HepG2 (cell line): ENCODE results near the gene GPBP1. TPM values are rescaled to one million over a fixed set of nuclear protein-coding genes. Genes with fewer than 3 reads are reported as not detected.

Experiments used
- ATF6 ChIP-seq: sonication (generic); formaldehyde crosslinking; conservative IDR thresholded peaks from 2 replicates; pipeline ENCODE4 v1.4.0; 2020; ENCODE audit warnings: missing genetic modification reagents
- BRCA1 ChIP-seq: sonication (generic); formaldehyde crosslinking; IDR thresholded peaks from 2 replicates; pipeline ENCODE4 v1.4.0; 2020; ENCODE audit warnings: missing genetic modification reagents
- CCAR2 ChIP-seq: fragments of 200-400 bp; formaldehyde crosslinking; optimal IDR thresholded peaks from 2 replicates; pipeline ENCODE3; 2018; ENCODE audit warnings: low read depth, mild to moderate bottlenecking, low read length, moderate library complexity
- CREBL2 ChIP-seq: sonication (generic); formaldehyde crosslinking; IDR thresholded peaks from 2 replicates; pipeline ENCODE4 v1.8.1; 2023; ENCODE audit warnings: missing genetic modification reagents, mild to moderate bottlenecking, borderline replicate concordance
- DNMT1 ChIP-seq: sonication (generic); formaldehyde crosslinking; IDR thresholded peaks from 2 replicates; pipeline ENCODE4 v1.5.1; 2020; ENCODE audit warnings: mild to moderate bottlenecking, missing genetic modification reagents
- GFI1 ChIP-seq: sonication (generic); formaldehyde crosslinking; IDR thresholded peaks from 2 replicates; pipeline ENCODE4 v1.5.0; 2020; ENCODE audit warnings: missing genetic modification reagents, mild to moderate bottlenecking, borderline replicate concordance
- GLI4 ChIP-seq: sonication (generic); formaldehyde crosslinking; IDR thresholded peaks from 2 replicates; pipeline ENCODE4 v1.5.1; 2020; ENCODE audit warnings: missing genetic modification reagents, mild to moderate bottlenecking, moderate library complexity, borderline replicate concordance
- LRRFIP1 ChIP-seq: sonication (generic); formaldehyde crosslinking; conservative IDR thresholded peaks from 2 replicates; pipeline ENCODE4 v1.4.0; 2020; ENCODE audit warnings: missing genetic modification reagents
- NAIF1 ChIP-seq: sonication (generic); formaldehyde crosslinking; IDR thresholded peaks from 2 replicates; pipeline ENCODE4 v1.5.0; 2020; ENCODE audit warnings: mild to moderate bottlenecking, missing genetic modification reagents, borderline replicate concordance
- NFE2L2 ChIP-seq: fragments of 150-350 bp; IDR thresholded peaks from 2 replicates; pipeline ENCODE4 v1.6.1; 2014; ENCODE audit warnings: low read length
- RAD21 ChIP-seq: fragments of 450-650 bp; formaldehyde crosslinking; IDR thresholded peaks from 2 replicates; pipeline ENCODE4 v1.5.0; 2020; ENCODE audit warnings: mild to moderate bottlenecking
- SRSF4 ChIP-seq: fragments of 200-400 bp; formaldehyde crosslinking; IDR thresholded peaks from one replicate; pipeline ENCODE4 v1.6.1; 2018; ENCODE audit warnings: mild to moderate bottlenecking, low read depth, low read length, moderate library complexity; ENCODE audit not compliant: poor library complexity, severe bottlenecking
- THRA ChIP-seq: sonication (generic); formaldehyde crosslinking; IDR thresholded peaks from 2 replicates; pipeline ENCODE4 v1.4.0; 2020; ENCODE audit warnings: missing genetic modification reagents, borderline replicate concordance
- ZKSCAN8 ChIP-seq: IDR thresholded peaks from 2 replicates; pipeline ENCODE4 v1.6.1; 2016; ENCODE audit warnings: borderline replicate concordance, missing genetic modification reagents, missing compliant biosample characterization
- ZNF234 ChIP-seq: sonication (generic); formaldehyde crosslinking; conservative IDR thresholded peaks from 2 replicates; pipeline ENCODE4 v1.5.1; 2020; ENCODE audit warnings: mild to moderate bottlenecking, missing genetic modification reagents
- ZNF281 ChIP-seq: sonication (generic); formaldehyde crosslinking; IDR thresholded peaks from 2 replicates; pipeline ENCODE4 v1.4.0; 2020; ENCODE audit warnings: missing genetic modification reagents, borderline replicate concordance
- ZNF597 ChIP-seq: sonication (generic); formaldehyde crosslinking; IDR thresholded peaks from 2 replicates; pipeline ENCODE4 v1.5.0; 2020; ENCODE audit warnings: missing genetic modification reagents
- ZNF841 ChIP-seq: sonication (generic); formaldehyde crosslinking; IDR thresholded peaks from 2 replicates; pipeline ENCODE4 v1.8.1; 2023; ENCODE audit warnings: missing genetic modification reagents, borderline replicate concordance
- ZSCAN29 ChIP-seq: sonication (generic); formaldehyde crosslinking; conservative IDR thresholded peaks from 2 replicates; pipeline ENCODE4 v1.4.0; 2020; ENCODE audit warnings: mild to moderate bottlenecking, missing genetic modification reagents
- polyA plus RNA-seq, 8 experiments: library from polyadenylated mRNA; depleted of rRNA in 3 of 8; stranded (reverse) in 7 of 8; unstranded in 1 of 8; fragments of >200 nt; fragmentation: Illumina TruSeq in 4 of 8; extraction: Trizol in 4 of 8; gene quantifications; 2 replicates each; pipeline versions ENCODE4 v1.2.1 to v1.2.3, GENCODE V29; 2011 to 2016; ENCODE audit warnings: low read depth in 4 of 8, missing spikeins in 1 of 8, mixed read lengths in 1 of 8; ENCODE audit not compliant: insufficient read depth in 1 of 8
- total RNA-seq, 5 experiments: library from RNA; depleted of rRNA; stranded (reverse); fragments of >200 nt; fragmentation: Illumina TruSeq; extraction: Trizol; gene quantifications; 2 replicates each; pipeline ENCODE4 v1.2.3, GENCODE V29; 2016; ENCODE audit warnings: low read depth in 1 of 5

GPBP1 gene
- total and polyA plus RNA-seq, 2 of the 13 experiments (the other 11 are each of a cell fraction or from before 2014, with no cell fraction given) = 27.1 to 72.2 TPM

- TF ChIP-seq LRRFIP1 (no peak), ZSCAN29 (CRISPR knock-in tag) (no peak), BRCA1 (CRISPR knock-in tag) (no peak), ZKSCAN8 (CRISPR knock-in tag) (no peak), GLI4 (CRISPR knock-in tag) (no peak), ZNF841 (CRISPR knock-in tag) (no peak), THRA (CRISPR knock-in tag) (no peak), ZNF281 (no peak), GFI1 (no peak), NAIF1 (no peak), ATF6 (CRISPR knock-in tag) (no peak), CCAR2 (no peak), RAD21 (no peak), DNMT1 (no peak), ZNF597 (no peak), SRSF4 (no peak), ZNF234 (no peak), NFE2L2 (no peak), CREBL2 (no peak)
Observed at GRCh38 chr5:57174128-57174889, 450 bp downstream of the GPBP1 start (continued).
